HepG2 (cell line): ENCODE results near the gene TNPO3. TPM values are rescaled to one million over a fixed set of nuclear protein-coding genes. Genes with fewer than 3 reads are reported as not detected.

Source experiments
- BCL6 ChIP-seq: IDR thresholded peaks from 2 replicates; pipeline ENCODE4 v1.6.1; 2016; ENCODE audit warnings: missing genetic modification reagents, missing compliant biosample characterization
- EHMT2 ChIP-seq: fragments of 200-600 bp; sonication (generic); IDR thresholded peaks from 2 replicates; pipeline ENCODE4 v1.7.0; 2017; ENCODE audit warnings: antibody characterized with exemption, low read depth, low read length, borderline replicate concordance
- EP300 ChIP-seq, 3 experiments: sonication (generic) in 1 of 3; formaldehyde crosslinking in 1 of 3; IDR thresholded peaks; 2 replicates each; pipeline versions ENCODE4 v1.5.1 to v1.6.1; 2011 to 2020; ENCODE audit warnings: low read depth in 2 of 3, low read length in 2 of 3, borderline replicate concordance in 1 of 3, improper control_type of control experiment in 1 of 3, mild to moderate bottlenecking in 1 of 3, missing genetic modification reagents in 1 of 3, moderate library complexity in 1 of 3
- FOXC1 ChIP-seq: sonication (generic); formaldehyde crosslinking; IDR thresholded peaks from 2 replicates; pipeline ENCODE4 v1.8.0; 2022; ENCODE audit warnings: mild to moderate bottlenecking, missing genetic modification reagents, borderline replicate concordance
- HMGA1 ChIP-seq: sonication (generic); formaldehyde crosslinking; conservative IDR thresholded peaks from 2 replicates; pipeline ENCODE4 v1.4.0; 2020; ENCODE audit warnings: missing genetic modification reagents
- KLF12 ChIP-seq: sonication (generic); formaldehyde crosslinking; IDR thresholded peaks from 2 replicates; pipeline ENCODE4 v1.4.0; 2020; ENCODE audit warnings: missing genetic modification reagents, borderline replicate concordance
- MTA3 ChIP-seq: sonication (generic); formaldehyde crosslinking; IDR thresholded peaks from 2 replicates; pipeline ENCODE4 v1.4.0; 2020; ENCODE audit warnings: missing genetic modification reagents
- NFATC3 ChIP-seq: sonication (generic); formaldehyde crosslinking; IDR thresholded peaks from 2 replicates; pipeline ENCODE4 v1.5.1; 2020; ENCODE audit warnings: mild to moderate bottlenecking, missing genetic modification reagents
- PAF1 ChIP-seq: IDR thresholded peaks from 2 replicates; pipeline ENCODE4 v1.6.1; 2016; ENCODE audit warnings: missing genetic modification reagents, missing compliant biosample characterization
- PCBP2 ChIP-seq: fragments of 200-400 bp; formaldehyde crosslinking; optimal IDR thresholded peaks from 2 replicates; pipeline ENCODE3; 2018; ENCODE audit warnings: low read length, low read depth; ENCODE audit not compliant: poor library complexity, severe bottlenecking
- RELA ChIP-seq: sonication (generic); formaldehyde crosslinking; IDR thresholded peaks from 2 replicates; pipeline ENCODE4 v1.4.0; 2020; ENCODE audit warnings: missing genetic modification reagents
- RNF219 ChIP-seq: sonication (generic); formaldehyde crosslinking; IDR thresholded peaks from 2 replicates; pipeline ENCODE4 v1.5.0; 2020; ENCODE audit warnings: mild to moderate bottlenecking, missing genetic modification reagents
- SP5 ChIP-seq: IDR thresholded peaks from 2 replicates; pipeline ENCODE4 v1.6.1; 2016; ENCODE audit warnings: low read depth, borderline replicate concordance
- ZBTB4 ChIP-seq: sonication (generic); formaldehyde crosslinking; IDR thresholded peaks from 2 replicates; pipeline ENCODE4 v1.4.0; 2020; ENCODE audit warnings: missing genetic modification reagents, mild to moderate bottlenecking, borderline replicate concordance
- ZNF12 ChIP-seq: sonication (generic); formaldehyde crosslinking; IDR thresholded peaks from 2 replicates; pipeline ENCODE4 v1.5.0; 2020; ENCODE audit warnings: missing genetic modification reagents
- ZNF205 ChIP-seq: IDR thresholded peaks from 2 replicates; pipeline ENCODE4 v1.6.1; 2018; ENCODE audit warnings: missing biosample characterization, missing genetic modification reagents
- ZNF225 ChIP-seq: sonication (generic); formaldehyde crosslinking; IDR thresholded peaks from 2 replicates; pipeline ENCODE4 v1.4.0; 2020; ENCODE audit warnings: mild to moderate bottlenecking, missing genetic modification reagents
- ZNF577 ChIP-seq: sonication (generic); formaldehyde crosslinking; IDR thresholded peaks from 2 replicates; pipeline ENCODE4 v1.4.0; 2020; ENCODE audit warnings: mild to moderate bottlenecking, low read depth, missing genetic modification reagents, borderline replicate concordance
- ZNF672 ChIP-seq: sonication (generic); formaldehyde crosslinking; IDR thresholded peaks from 2 replicates; pipeline ENCODE4 v1.8.1; 2022; ENCODE audit warnings: missing genetic modification reagents
- ZNF678 ChIP-seq: sonication (generic); formaldehyde crosslinking; IDR thresholded peaks from 2 replicates; pipeline ENCODE4 v1.4.0; 2020; ENCODE audit warnings: mild to moderate bottlenecking, missing genetic modification reagents
- ZNF747 ChIP-seq: sonication (generic); formaldehyde crosslinking; IDR thresholded peaks from 2 replicates; pipeline ENCODE4 v1.8.1; 2023; ENCODE audit warnings: missing genetic modification reagents, mild to moderate bottlenecking, borderline replicate concordance
- ZNF891 ChIP-seq: sonication (generic); formaldehyde crosslinking; IDR thresholded peaks from 2 replicates; pipeline ENCODE4 v1.5.0; 2020; ENCODE audit warnings: mild to moderate bottlenecking, missing genetic modification reagents
- polyA plus RNA-seq, 8 experiments: library from polyadenylated mRNA; depleted of rRNA in 3 of 8; stranded (reverse) in 7 of 8; unstranded in 1 of 8; fragments of >200 nt; fragmentation: Illumina TruSeq in 4 of 8; extraction: Trizol in 4 of 8; gene quantifications; 2 replicates each; pipeline versions ENCODE4 v1.2.1 to v1.2.3, GENCODE V29; 2011 to 2016; ENCODE audit warnings: low read depth in 4 of 8, missing spikeins in 1 of 8, mixed read lengths in 1 of 8; ENCODE audit not compliant: insufficient read depth in 1 of 8
- total RNA-seq, 5 experiments: library from RNA; depleted of rRNA; stranded (reverse); fragments of >200 nt; fragmentation: Illumina TruSeq; extraction: Trizol; gene quantifications; 2 replicates each; pipeline ENCODE4 v1.2.3, GENCODE V29; 2016; ENCODE audit warnings: low read depth in 1 of 5

The TNPO3 gene
- total and polyA plus RNA-seq, 2 of the 13 experiments (the other 11 are each of a cell fraction or from before 2014, with no cell fraction given): 23.8 to 44.6 TPM

GRCh38 chr7:129054438-129055293, at the start of gene TNPO3 (continued):
- TF ChIP-seq ZBTB4 (CRISPR knock-in tag) (peak; percentile 71; the same call in 1 of the 2 replicates), HMGA1 (CRISPR knock-in tag) (no peak), ZNF225 (CRISPR knock-in tag) (0 out of 2 replicates have a peak, but pooled peaks have one; percentile 38), ZNF577 (CRISPR knock-in tag) (0 out of 2 replicates have a peak, but pooled peaks have one; percentile 29), ZNF672 (no peak), PCBP2 (peak; percentile 26), RNF219 (peak; percentile 73; the same call in 1 of the 2 replicates), ZNF747 (CRISPR knock-in tag) (peak; percentile 36; the same call in 1 of the 2 replicates), EP300 (IDR thresholded peaks at IDR 0.05; ENCODE audit: low read depth in 2 of 2, low read length in 2 of 2) (0 out of 4 replicates have a peak, but pooled peaks of 1 of the 2 experiments have one; percentile 31), EP300 (CRISPR knock-in tag; IDR thresholded peaks at IDR 0.05; ENCODE audit: borderline replicate concordance) (peak; percentile 64), EHMT2 (peak; percentile 52; the same call in 1 of the 2 replicates), ZNF205 (peak; percentile 93), RELA (CRISPR knock-in tag) (no peak), PAF1 (CRISPR knock-in tag) (no peak), ZNF678 (CRISPR knock-in tag) (no peak; the same call in 1 of the 2 replicates), SP5 (CRISPR knock-in tag) (peak; percentile 47; the same call in 1 of the 2 replicates), KLF12 (CRISPR knock-in tag) (0 out of 2 replicates have a peak, but pooled peaks have one; percentile 4), BCL6 (CRISPR knock-in tag) (peak; percentile 31; the same call in 1 of the 2 replicates), FOXC1 (CRISPR knock-in tag) (peak; percentile 38; the same call in 1 of the 2 replicates), MTA3 (no peak), ZNF12 (CRISPR knock-in tag) (no peak), NFATC3 (CRISPR knock-in tag) (no peak), ZNF891 (no peak)
